Measurements from ENCODE around the gene SIN3A. TPM values are rescaled to one million over a fixed set of nuclear protein-coding genes. Genes with fewer than 3 reads are reported as not detected.

The SIN3A gene
- total and polyA plus RNA-seq, 2 of the 8 experiments (the other 6 are each of a cell fraction or from before 2014, with no cell fraction given) = 69.5 to 109 TPM

GRCh38 chr15:75352186-75353080, 99.1 kb downstream of the SIN3A start:
- Histone ChIP-seq H4K20me1 (replicated peaks in 1 of 2; ENCODE audit: control insufficient read depth in 1 of 2, insufficient read depth in 2 of 2, low read length in 2 of 2) (peaks cover 0 to 7% of the 10 kb centered on the region in 2 experiments), H3K27me3 (replicated peaks in 1 of 4; ENCODE audit: control insufficient read depth in 3 of 4, extremely low read depth in 1 of 4, insufficient read depth in 3 of 4, low read length in 3 of 4) (peaks cover 0 to 20% (median 11%) of the 10 kb centered on the region in 4 experiments; a peak in 5 of 7 replicates), H2BK15ac (ENCODE audit: low read length) (no peak overlapping the region), H2AFZ (ENCODE audit: low read length) (no peak overlapping the region), H3K4me3 (ENCODE audit: extremely low read depth in 1 of 4, insufficient read depth in 2 of 4, low read depth in 3 of 4, low read length in 4 of 4) (no peak overlapping the region), H3K4me2 (ENCODE audit: insufficient read depth in 1 of 2, low read depth in 2 of 2, low read length in 2 of 2) (no peak overlapping the region), H3K23me2 (ENCODE audit: low read depth, low read length) (peaks cover 12% of the 10 kb centered on the region; the same call in 1 of the 2 replicates), H3K27ac (ENCODE audit: low read depth, low read length) (no peak overlapping the region), H3K9me3 (ENCODE audit: insufficient read depth in 2 of 2, low read depth in 1 of 2, low read length in 1 of 2) (no peaks in the 10 kb centered on the region), H3K14ac (ENCODE audit: insufficient read length) (no peak overlapping the region), H3K79me2 (ENCODE audit: control insufficient read depth in 1 of 2, insufficient read depth in 2 of 2, low read length in 2 of 2) (no peaks in the 10 kb centered on the region), H3K4me1 (replicated peaks in 1 of 4; ENCODE audit: control insufficient read depth in 3 of 4, insufficient read depth in 4 of 4, low read length in 3 of 4) (peaks cover 0 to 9% (median 5%) of the 10 kb centered on the region in 4 experiments; a peak in 4 of 7 replicates), H3K9ac (replicated peaks in 1 of 4; ENCODE audit: extremely low read depth in 1 of 4, low read depth in 3 of 4, low read length in 3 of 4) (no peak overlapping the region; a peak in 2 of 7 replicates), H4K5ac (ENCODE audit: insufficient read length, low read depth, low read length) (no peak overlapping the region), H3K18ac (ENCODE audit: extremely low read depth, low read length) (no peak overlapping the region), H2BK12ac (ENCODE audit: low read depth, low read length) (no peak overlapping the region), H3K23ac (ENCODE audit: insufficient read length) (no peak overlapping the region), H2AK5ac (ENCODE audit: low read depth, low read length) (no peak overlapping the region), H3K4ac (replicated peaks; ENCODE audit: insufficient read length, low read depth, low read length) (no peak overlapping the region), H4K91ac (replicated peaks; ENCODE audit: insufficient read length, low read length) (no peak overlapping the region), H4K8ac (ENCODE audit: extremely low read depth, insufficient read depth, low read length) (no peak overlapping the region), H2BK5ac (ENCODE audit: low read depth, low read length) (no peak overlapping the region), H2BK20ac (ENCODE audit: low read length) (no peak overlapping the region), H3K36me3 (ENCODE audit: control insufficient read depth in 2 of 4, insufficient read depth in 4 of 4, low read length in 3 of 4) (peaks cover 0 to 10% (median 1%) of the 10 kb centered on the region in 4 experiments; a peak in 3 of 8 replicates), H2BK120ac (replicated peaks; ENCODE audit: low read depth, low read length) (no peak overlapping the region), H3K56ac (replicated peaks; ENCODE audit: insufficient read length, low read depth, low read length) (no peak overlapping the region), H3K79me1 (ENCODE audit: low read depth, low read length) (no peaks in the 10 kb centered on the region; the same call in 1 of the 2 replicates)
- POLR2A ChIA-PET (ENCODE audit: partially characterized antibody) = interaction anchor here (1.2 to 8.2 kb wide), 6 partner anchors 8 to 17 kb away, joined by 3 to 69 read pairs (median 4); partner anchors contain the start of genes COMMD4 and MAN2C1
- TF ChIP-seq POLR2AphosphoS5 (IDR thresholded peaks at IDR 0.05; ENCODE audit: low read depth, low read length) (no peak), SIRT6 (IDR thresholded peaks at IDR 0.05; ENCODE audit: low read length) (no peak), SP2 (IDR thresholded peaks at IDR 0.05; ENCODE audit: low read length) (no peak), TBP (IDR thresholded peaks at IDR 0.05; ENCODE audit: low read depth, low read length) (no peak), CBX8 (IDR thresholded peaks at IDR 0.05; ENCODE audit: borderline replicate concordance, low read depth, low read length) (no peak), BCL11A (IDR thresholded peaks at IDR 0.05; ENCODE audit: low read depth in 2 of 2, low read length in 2 of 2) (no peak), KDM1A (IDR thresholded peaks at IDR 0.05; ENCODE audit: borderline replicate concordance, low read length) (no peak), CHD2 (IDR thresholded peaks at IDR 0.05; ENCODE audit: low read length) (no peak), NANOG (IDR thresholded peaks at IDR 0.05; ENCODE audit: insufficient read depth, low read depth, low read length, poor library complexity, severe bottlenecking) (no peak), TEAD4 (IDR thresholded peaks at IDR 0.05; ENCODE audit: low read depth, low read length) (no peak)
- FAIRE-seq (no peak), DNase-seq (ENCODE audit: low read depth in 1 of 2, low spot score in 2 of 2) (no peak)
- CTCF ChIA-PET (ENCODE audit: partially characterized antibody) = interaction anchor here (0.5 to 2.5 kb wide), 4 partner anchors 11 to 1139 kb away, joined by 3 to 11 read pairs (median 4); no protein-coding TSS in a partner anchor
- 97% methylated on average over 15 of the region's 16 CpGs; no CpG with 5 or more reads in 1 of the 2 experiments for WGBS, 2 experiments (ENCODE audit: extremely low coverage in 1 of 2, insufficient coverage in 1 of 2, insufficient read length in 1 of 2, insufficient replicate concordance in 2 of 2, low coverage in 1 of 2, low lambda C conversion rate in 2 of 2, missing lambda C conversion rate in 1 of 2)

All from H1 (cell line).